A673 (cell line): ENCODE results near the gene YIPF7.

Experiments used
- CTCF ChIP-seq: fragments of 300-800, 200-600 bp; sonication (generic); conservative IDR thresholded peaks from 2 replicates; pipeline ENCODE4 v1.5.1; 2017; ENCODE audit warnings: low read depth, mild to moderate bottlenecking, antibody characterized with exemption, low read length, moderate library complexity, mixed read lengths
- EZH2 ChIP-seq: fragments of 200-600 bp; sonication (generic); IDR thresholded peaks from 2 replicates; pipeline ENCODE4 v1.6.1; 2017; ENCODE audit warnings: borderline replicate concordance, low read depth, mild to moderate bottlenecking, mixed read lengths, antibody characterized with exemption, low read length; ENCODE audit not compliant: poor library complexity, severe bottlenecking

GRCh38 chr4:44670506-44671199 is 19.2 kb upstream of the YIPF7 start:
- TF ChIP-seq CTCF = no peak
- TF ChIP-seq EZH2 = no peak
